Neural cell (in vitro differentiated cells): ENCODE data around the gene CNKSR2. TPM values are rescaled to one million over a fixed set of nuclear protein-coding genes. Genes with fewer than 3 reads are reported as not detected.

Experiments used
- H2AFZ ChIP-seq: fragments of 200-600, 300-800 bp; sonication (generic), shearing (Covaris generic); 2 replicates; pipeline ENCODE4 v1.6.0; 2014; ENCODE audit warnings: low read depth, mild to moderate bottlenecking, antibody characterized with exemption, low read length, moderate library complexity
- H3F3A ChIP-seq: fragments of 200-600 bp; shearing (Covaris generic); 2 replicates; pipeline ENCODE4 v1.6.1; 2016; ENCODE audit warnings: mild to moderate bottlenecking, moderate library complexity, mixed read lengths, antibody characterized with exemption, low read length; ENCODE audit not compliant: insufficient read depth, poor library complexity, severe bottlenecking
- H3K27ac ChIP-seq: fragments of 200-600, 300-800 bp; sonication (generic), shearing (Covaris generic); 2 replicates; pipeline ENCODE4 v1.5.1; 2014; ENCODE audit warnings: mild to moderate bottlenecking, low read length, moderate library complexity
- H3K27me3 ChIP-seq: fragments of 300-800, 200-600 bp; sonication (generic), shearing (Covaris generic); 2 replicates; pipeline ENCODE4 v1.6.0; 2014; ENCODE audit warnings: mild to moderate bottlenecking, low read depth, low read length, moderate library complexity; ENCODE audit not compliant: insufficient read depth
- H3K36me3 ChIP-seq: fragments of 300-800, 200-600 bp; sonication (generic), shearing (Covaris generic); 2 replicates; pipeline ENCODE4 v1.5.1; 2014; ENCODE audit warnings: mild to moderate bottlenecking, antibody characterized with exemption, low read length, moderate library complexity; ENCODE audit not compliant: insufficient read depth
- H3K4me2 ChIP-seq: fragments of 300-800, 200-600 bp; sonication (generic), shearing (Covaris generic); 2 replicates; pipeline ENCODE4 v1.6.0; 2014; ENCODE audit warnings: mild to moderate bottlenecking, low read length
- H3K4me3 ChIP-seq: fragments of 300-800, 200-600 bp; sonication (generic), shearing (Covaris generic); 2 replicates; pipeline ENCODE4 v1.5.1; 2014; ENCODE audit warnings: mild to moderate bottlenecking, low read length, moderate library complexity
- H3K79me2 ChIP-seq: fragments of 200-600 bp; shearing (Covaris generic); replicated peaks from 2 replicates; pipeline ENCODE4 v1.6.0; 2014; ENCODE audit warnings: mild to moderate bottlenecking, low read length, moderate library complexity; ENCODE audit not compliant: insufficient read depth
- H3K9ac ChIP-seq: fragments of 300-800, 200-600 bp; sonication (generic), shearing (Covaris generic); 2 replicates; pipeline ENCODE4 v1.6.1; 2016; ENCODE audit warnings: mild to moderate bottlenecking, low read length, mixed read lengths
- H3K9me2 ChIP-seq: fragments of 200-600 bp; shearing (Covaris generic); 2 replicates; pipeline ENCODE4 v1.6.1; 2016; ENCODE audit warnings: mild to moderate bottlenecking, low read length, mixed read lengths; ENCODE audit not compliant: insufficient read depth
- H3K9me3 ChIP-seq: fragments of 200-600, 300-800 bp; sonication (generic), shearing (Covaris generic); 2 replicates; pipeline ENCODE4 v1.6.1; 2016; ENCODE audit warnings: mild to moderate bottlenecking, mixed run types, low read length, moderate library complexity, mixed read lengths
- H4K20me1 ChIP-seq: fragments of 200-600 bp; shearing (Covaris generic); 2 replicates; pipeline ENCODE4 v1.6.1; 2016; ENCODE audit warnings: mild to moderate bottlenecking, mixed run types; ENCODE audit not compliant: insufficient read depth
- EP300 ChIP-seq: fragments of 450-650 bp; conservative IDR thresholded peaks from 2 replicates; pipeline ENCODE4 v1.6.1; 2014; ENCODE audit warnings: antibody characterized with exemption, mild to moderate bottlenecking, moderate library complexity; ENCODE audit not compliant: poor library complexity, severe bottlenecking
- EZH2 ChIP-seq: fragments of 200-600, 300-800 bp; shearing (Covaris generic), sonication (generic); IDR thresholded peaks from 2 replicates; pipeline ENCODE4 v1.6.1; 2014; ENCODE audit warnings: antibody characterized with exemption, low read length, borderline replicate concordance, mild to moderate bottlenecking; ENCODE audit not compliant: insufficient read depth, poor library complexity, severe bottlenecking
- MXI1 ChIP-seq: fragments of 450-650 bp; conservative IDR thresholded peaks from 2 replicates; pipeline ENCODE4 v1.6.1; 2014; ENCODE audit warnings: antibody characterized with exemption, mild to moderate bottlenecking; ENCODE audit not compliant: poor library complexity, severe bottlenecking
- POLR2AphosphoS5 ChIP-seq: IDR thresholded peaks from 2 replicates; pipeline ENCODE4 v1.6.1; 2012
- RAD21 ChIP-seq: fragments of 450-650 bp; conservative IDR thresholded peaks from 2 replicates; pipeline ENCODE4 v1.6.1; 2014; ENCODE audit warnings: antibody characterized with exemption, mild to moderate bottlenecking, moderate library complexity
- SMC3 ChIP-seq: fragments of 450-650 bp; conservative IDR thresholded peaks from 2 replicates; pipeline ENCODE4 v1.6.1; 2014; ENCODE audit warnings: antibody characterized with exemption, mild to moderate bottlenecking, moderate library complexity; ENCODE audit not compliant: poor library complexity
- TAF1 ChIP-seq: IDR thresholded peaks from 2 replicates; pipeline ENCODE4 v1.6.1; 2012; ENCODE audit warnings: low read depth
- polyA plus RNA-seq: library from polyadenylated mRNA; depleted of rRNA; stranded (reverse); fragments of >200 nt; gene quantifications from 2 replicates; pipeline ENCODE4 v1.2.3, GENCODE V29; 2014
- TF ChIP-seq, protein P1 (sequence below): IDR thresholded peaks from 2 replicates; pipeline ENCODE4 v1.6.1; 2012; ENCODE audit warnings: borderline replicate concordance
- TF ChIP-seq, protein P2 (sequence below): fragments of 450-650 bp; IDR thresholded peaks from 2 replicates; pipeline ENCODE4 v1.5.1; 2014; ENCODE audit warnings: antibody characterized with exemption, mild to moderate bottlenecking, moderate library complexity; ENCODE audit not compliant: poor library complexity, severe bottlenecking

Gene CNKSR2
- polyA plus RNA-seq, 1 donor from 2014 or later: 31.1 TPM

- no peak overlapping the region for H3K4me3 ChIP-seq
- no peak overlapping the region for H2AFZ ChIP-seq
Measured at GRCh38 chrX:21639775-21640174, 265.6 kb downstream of the CNKSR2 start.

DNA sequence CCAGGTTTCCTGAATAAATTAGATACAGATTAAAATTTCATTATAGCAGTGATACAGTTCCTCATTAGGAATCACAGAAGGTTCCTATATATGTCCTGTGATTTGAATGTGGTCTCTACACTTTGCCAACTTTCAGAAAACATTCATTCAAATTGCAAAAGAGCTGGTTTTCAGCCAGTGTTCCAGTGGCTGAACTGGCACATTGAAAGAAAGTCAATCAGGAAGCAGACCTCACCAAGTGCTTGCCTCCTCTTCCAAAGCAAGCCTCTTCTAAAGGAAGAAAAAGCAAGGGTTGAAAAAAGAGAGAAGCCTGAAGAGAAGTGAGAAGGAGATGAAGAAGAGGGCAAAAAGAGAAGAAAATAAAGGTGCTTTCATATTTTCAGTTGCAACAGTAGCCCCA, 271.2 kb downstream of the CNKSR2 start:
- Histone ChIP-seq H2AFZ (no peak overlapping the region), H3K27me3 (no peaks in the 10 kb centered on the region), H3K9me2 (no peaks in the 10 kb centered on the region), H3K27ac (peak overlapping the region; percentile 39), H3K79me2 (no peaks in the 10 kb centered on the region), H3K9me3 (no peaks in the 10 kb centered on the region), H4K20me1 (no peaks in the 10 kb centered on the region), H3K4me3 (no peak overlapping the region), H3K9ac (no peak overlapping the region), H3K36me3 (no peaks in the 10 kb centered on the region), H3K4me2 (no peak overlapping the region), H3F3A (no peaks in the 10 kb centered on the region)
- TF ChIP-seq SMC3 (no peak), EP300 (no peak), RAD21 (no peak), EZH2 (no peak), POLR2AphosphoS5 (no peak), TAF1 (no peak), MXI1 (no peak)
- TF ChIP-seq, protein P1, sequence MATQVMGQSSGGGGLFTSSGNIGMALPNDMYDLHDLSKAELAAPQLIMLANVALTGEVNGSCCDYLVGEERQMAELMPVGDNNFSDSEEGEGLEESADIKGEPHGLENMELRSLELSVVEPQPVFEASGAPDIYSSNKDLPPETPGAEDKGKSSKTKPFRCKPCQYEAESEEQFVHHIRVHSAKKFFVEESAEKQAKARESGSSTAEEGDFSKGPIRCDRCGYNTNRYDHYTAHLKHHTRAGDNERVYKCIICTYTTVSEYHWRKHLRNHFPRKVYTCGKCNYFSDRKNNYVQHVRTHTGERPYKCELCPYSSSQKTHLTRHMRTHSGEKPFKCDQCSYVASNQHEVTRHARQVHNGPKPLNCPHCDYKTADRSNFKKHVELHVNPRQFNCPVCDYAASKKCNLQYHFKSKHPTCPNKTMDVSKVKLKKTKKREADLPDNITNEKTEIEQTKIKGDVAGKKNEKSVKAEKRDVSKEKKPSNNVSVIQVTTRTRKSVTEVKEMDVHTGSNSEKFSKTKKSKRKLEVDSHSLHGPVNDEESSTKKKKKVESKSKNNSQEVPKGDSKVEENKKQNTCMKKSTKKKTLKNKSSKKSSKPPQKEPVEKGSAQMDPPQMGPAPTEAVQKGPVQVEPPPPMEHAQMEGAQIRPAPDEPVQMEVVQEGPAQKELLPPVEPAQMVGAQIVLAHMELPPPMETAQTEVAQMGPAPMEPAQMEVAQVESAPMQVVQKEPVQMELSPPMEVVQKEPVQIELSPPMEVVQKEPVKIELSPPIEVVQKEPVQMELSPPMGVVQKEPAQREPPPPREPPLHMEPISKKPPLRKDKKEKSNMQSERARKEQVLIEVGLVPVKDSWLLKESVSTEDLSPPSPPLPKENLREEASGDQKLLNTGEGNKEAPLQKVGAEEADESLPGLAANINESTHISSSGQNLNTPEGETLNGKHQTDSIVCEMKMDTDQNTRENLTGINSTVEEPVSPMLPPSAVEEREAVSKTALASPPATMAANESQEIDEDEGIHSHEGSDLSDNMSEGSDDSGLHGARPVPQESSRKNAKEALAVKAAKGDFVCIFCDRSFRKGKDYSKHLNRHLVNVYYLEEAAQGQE: no peak
- TF ChIP-seq, protein P2, sequence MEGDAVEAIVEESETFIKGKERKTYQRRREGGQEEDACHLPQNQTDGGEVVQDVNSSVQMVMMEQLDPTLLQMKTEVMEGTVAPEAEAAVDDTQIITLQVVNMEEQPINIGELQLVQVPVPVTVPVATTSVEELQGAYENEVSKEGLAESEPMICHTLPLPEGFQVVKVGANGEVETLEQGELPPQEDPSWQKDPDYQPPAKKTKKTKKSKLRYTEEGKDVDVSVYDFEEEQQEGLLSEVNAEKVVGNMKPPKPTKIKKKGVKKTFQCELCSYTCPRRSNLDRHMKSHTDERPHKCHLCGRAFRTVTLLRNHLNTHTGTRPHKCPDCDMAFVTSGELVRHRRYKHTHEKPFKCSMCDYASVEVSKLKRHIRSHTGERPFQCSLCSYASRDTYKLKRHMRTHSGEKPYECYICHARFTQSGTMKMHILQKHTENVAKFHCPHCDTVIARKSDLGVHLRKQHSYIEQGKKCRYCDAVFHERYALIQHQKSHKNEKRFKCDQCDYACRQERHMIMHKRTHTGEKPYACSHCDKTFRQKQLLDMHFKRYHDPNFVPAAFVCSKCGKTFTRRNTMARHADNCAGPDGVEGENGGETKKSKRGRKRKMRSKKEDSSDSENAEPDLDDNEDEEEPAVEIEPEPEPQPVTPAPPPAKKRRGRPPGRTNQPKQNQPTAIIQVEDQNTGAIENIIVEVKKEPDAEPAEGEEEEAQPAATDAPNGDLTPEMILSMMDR: no peak

More at GRCh38 chrX:21639775-21640174, 265.6 kb downstream of the CNKSR2 start:
- Histone ChIP-seq H3K27ac (no peak overlapping the region), H3K36me3 (no peaks in the 10 kb centered on the region), H3K79me2 (no peaks in the 10 kb centered on the region), H3K9me3 (no peaks in the 10 kb centered on the region), H3K27me3 (no peaks in the 10 kb centered on the region), H4K20me1 (no peaks in the 10 kb centered on the region), H3K9ac (no peak overlapping the region), H3K4me2 (no peak overlapping the region), H3F3A (no peaks in the 10 kb centered on the region), H3K9me2 (no peaks in the 10 kb centered on the region)
- TF ChIP-seq SMC3: no peak
- TF ChIP-seq, protein P1: no peak
- TF ChIP-seq RAD21: no peak
- TF ChIP-seq POLR2AphosphoS5: no peak
- TF ChIP-seq, protein P2: no peak
- no peak for TF ChIP-seq TAF1
- TF ChIP-seq MXI1: no peak
- no peak for TF ChIP-seq EP300
- TF ChIP-seq EZH2: no peak
